MCF 10A (cell line): ENCODE data around the gene ZNF618. TPM values are rescaled to one million over a fixed set of nuclear protein-coding genes. Genes with fewer than 3 reads are reported as not detected.

Experiments
- BruUV-seq: library from RNA; stranded (reverse); fragments of 400-500 nt; replicated peaks from 2 replicates; lab custom pipeline; 2021; lab: Mats Ljungman, UMichigan
- CTCF ChIA-PET: fragments of 300-600 bp; sonication (Branson Sonifier 250); formaldehyde crosslinking; extraction: SDS; loops from one replicate; lab custom pipeline; 2021; ENCODE audit warnings: antibody characterized with exemption, inconsistent platforms; lab: Yijun Ruan, JAX
- POLR2A ChIA-PET: fragments of 300-600, 350-650 bp; sonication (Branson Sonifier 250); formaldehyde crosslinking; extraction: SDS; loops from one replicate; lab custom pipeline; 2020; ENCODE audit warnings: antibody characterized with exemption, inconsistent platforms; lab: Yijun Ruan, JAX
- DNase-seq: peaks from one replicate; pipeline ENCODE4 v3.0.0-alpha.2; 2018; ENCODE audit not compliant: unreplicated experiment
- H3K27ac Mint-ChIP-seq: one replicate; pipeline ENCODE4 v1.8.0; 2022; ENCODE audit warnings: mild to moderate bottlenecking, low read depth, mixed read lengths; ENCODE audit not compliant: unreplicated experiment
- H3K27me3 Mint-ChIP-seq: one replicate; pipeline ENCODE4 v1.8.0; 2022; ENCODE audit warnings: mixed read lengths; ENCODE audit not compliant: insufficient read depth, unreplicated experiment
- H3K36me3 Mint-ChIP-seq: one replicate; pipeline ENCODE4 v1.8.0; 2022; ENCODE audit warnings: mild to moderate bottlenecking, moderate library complexity, mixed read lengths; ENCODE audit not compliant: insufficient read depth, unreplicated experiment
- H3K4me1 Mint-ChIP-seq: one replicate; pipeline ENCODE4 v1.8.0; 2022; ENCODE audit warnings: mixed read lengths; ENCODE audit not compliant: insufficient read depth, unreplicated experiment
- H3K4me3 Mint-ChIP-seq: one replicate; pipeline ENCODE4 v1.8.0; 2022; ENCODE audit warnings: mild to moderate bottlenecking, moderate library complexity, mixed read lengths; ENCODE audit not compliant: unreplicated experiment
- H3K9me3 Mint-ChIP-seq: one replicate; pipeline ENCODE4 v1.8.0; 2022; ENCODE audit warnings: mixed read lengths; ENCODE audit not compliant: unreplicated experiment
- CTCF ChIP-seq: fragments of 200-600 bp; IDR thresholded peaks from one replicate; pipeline ENCODE4 v1.8.0; 2022; ENCODE audit warnings: antibody characterized with exemption, mild to moderate bottlenecking; ENCODE audit not compliant: unreplicated experiment
- intact Hi-C: fragments of 100-400 bp; cut with micrococcal nuclease; formaldehyde crosslinking; loops from 2 replicates; pipeline ENCODE4 v1.14.1; 2022
- total RNA-seq: library from RNA; stranded (reverse); gene quantifications from 2 replicates; pipeline ENCODE4 v1.2.3, GENCODE V29; 2022

The ZNF618 gene
- total RNA-seq, 1 experiment from 2014 or later, result 4.8 TPM

- TF ChIP-seq CTCF, result no peak
- intact Hi-C loops, result no loop called here
- Mint-ChIP-seq H3K27me3 (no peaks in the 10 kb centered on the region), H3K4me3 (no peak overlapping the region), H3K4me1 (no peaks in the 10 kb centered on the region), H3K9me3 (peaks cover 9% of the 10 kb centered on the region), H3K27ac (no peak overlapping the region), H3K36me3 (peaks cover 8% of the 10 kb centered on the region)
- no peak for DNase-seq
- POLR2A ChIA-PET, result no interaction called here
- no TSS peak for BruUV-seq
- CTCF ChIA-PET, result no interaction called here
These were observed 152.5 kb downstream of the ZNF618 start for GRCh38 chr9:114028646-114029045.

- CTCF ChIA-PET, result no interaction called here
These were observed 153.4 kb downstream of the ZNF618 start for GRCh38 chr9:114029311-114030170.

GRCh38 chr9:114030364-114030763, 154.3 kb downstream of the ZNF618 start:
- H3K4me3 Mint-ChIP-seq, result no peak overlapping the region
- H3K27ac Mint-ChIP-seq, result no peak overlapping the region
- BruUV-seq, result no TSS peak
- ChIA-PET POLR2A (no interaction called here), CTCF (no interaction called here)
- DNase-seq, result no peak
- no peaks in the 10 kb centered on the region for H3K27me3 Mint-ChIP-seq
- intact Hi-C loops, result no loop called here
- H3K9me3 Mint-ChIP-seq, result no peaks in the 10 kb centered on the region
- no peaks in the 10 kb centered on the region for H3K4me1 Mint-ChIP-seq
- H3K36me3 Mint-ChIP-seq, result peaks cover 8% of the 10 kb centered on the region
- TF ChIP-seq CTCF, result no peak

More at GRCh38 chr9:114029311-114030170, 153.4 kb downstream of the ZNF618 start:
- Mint-ChIP-seq H3K27ac (no peak overlapping the region), H3K4me1 (no peaks in the 10 kb centered on the region), H3K27me3 (no peaks in the 10 kb centered on the region), H3K4me3 (no peak overlapping the region), H3K36me3 (peaks cover 8% of the 10 kb centered on the region), H3K9me3 (peaks cover under 1% of the 10 kb centered on the region)
- POLR2A ChIA-PET, result no interaction called here
- no peak for TF ChIP-seq CTCF
- intact Hi-C loops, result no loop called here
- DNase-seq, result no peak
- BruUV-seq, result no TSS peak

GRCh38 chr9:114031037-114031630, 155.0 kb downstream of the ZNF618 start:
- POLR2A ChIA-PET, result no interaction called here
- Mint-ChIP-seq H3K9me3 (no peaks in the 10 kb centered on the region), H3K27me3 (no peaks in the 10 kb centered on the region), H3K36me3 (peaks cover 8% of the 10 kb centered on the region), H3K4me3 (no peak overlapping the region), H3K4me1 (no peaks in the 10 kb centered on the region), H3K27ac (no peak overlapping the region)
- CTCF ChIA-PET, result interaction anchor here (0.6 to 1.0 kb wide), 4 partner anchors 10 to 516 kb away, joined by 3 to 6 read pairs (median 3); no protein-coding TSS in a partner anchor
- BruUV-seq, result no TSS peak
- no peak for DNase-seq
- intact Hi-C loops, result no loop called here
- no peak for TF ChIP-seq CTCF
